H9 (cell line): ENCODE results near the gene MUS81. TPM values are rescaled to one million over a fixed set of nuclear protein-coding genes. Genes with fewer than 3 reads are reported as not detected.
A peak's percentile ranks its signal among the peaks of the same experiment; 100 is the strongest.

Source experiments
- DNase-seq: peaks from one replicate; pipeline ENCODE4 v3.0.0-alpha.2; 2017
- H2AFZ ChIP-seq: one replicate; pipeline ENCODE4 v1.6.1; 2013; ENCODE audit warnings: mild to moderate bottlenecking, low read length, control low read depth, moderate library complexity
- H2AK5ac ChIP-seq: 2 replicates; pipeline ENCODE4 v1.6.1; 2013; ENCODE audit warnings: low read length, control low read depth, mixed read lengths; ENCODE audit not compliant: insufficient read length
- H2BK120ac ChIP-seq: one replicate; pipeline ENCODE4 v1.6.1; 2013; ENCODE audit warnings: low read depth, mild to moderate bottlenecking, low read length, control low read depth, inconsistent platforms; ENCODE audit not compliant: poor library complexity, severe bottlenecking
- H2BK12ac ChIP-seq: 2 replicates; pipeline ENCODE4 v1.6.1; 2013; ENCODE audit warnings: low read length, control low read depth, mixed read lengths, low read depth; ENCODE audit not compliant: insufficient read length
- H2BK15ac ChIP-seq: 2 replicates; pipeline ENCODE4 v1.6.1; 2013; ENCODE audit warnings: low read depth, low read length, control low read depth
- H2BK20ac ChIP-seq: one replicate; pipeline ENCODE4 v1.6.1; 2013; ENCODE audit warnings: low read depth, mild to moderate bottlenecking, low read length, control low read depth, inconsistent platforms; ENCODE audit not compliant: poor library complexity, severe bottlenecking
- H2BK5ac ChIP-seq: 2 replicates; pipeline ENCODE4 v1.6.1; 2013; ENCODE audit warnings: low read length, control low read depth, mixed read lengths; ENCODE audit not compliant: insufficient read length
- H3K14ac ChIP-seq: 2 replicates; pipeline ENCODE4 v1.6.1; 2013; ENCODE audit warnings: low read length, control low read depth; ENCODE audit not compliant: insufficient read depth
- H3K18ac ChIP-seq: 2 replicates; pipeline ENCODE4 v1.6.1; 2013; ENCODE audit warnings: low read depth, mild to moderate bottlenecking, mixed read lengths, low read length, control low read depth; ENCODE audit not compliant: insufficient read length
- H3K23ac ChIP-seq: 2 replicates; pipeline ENCODE4 v1.6.1; 2013; ENCODE audit warnings: low read length, control low read depth, mixed read lengths, low read depth; ENCODE audit not compliant: insufficient read length
- H3K23me2 ChIP-seq: 2 replicates; pipeline ENCODE4 v1.6.1; 2013; ENCODE audit warnings: low read depth, mild to moderate bottlenecking, mixed read lengths, low read length, control low read depth; ENCODE audit not compliant: insufficient read length, poor library complexity, severe bottlenecking
- H3K27ac ChIP-seq: 2 replicates; pipeline ENCODE4 v1.5.1; 2013; ENCODE audit warnings: low read length, control low read depth, mixed read lengths, low read depth; ENCODE audit not compliant: insufficient read length
- H3K27me3 ChIP-seq: 2 replicates; pipeline ENCODE4 v1.6.1; 2013; ENCODE audit warnings: low read length, control low read depth, inconsistent platforms; ENCODE audit not compliant: insufficient read depth
- H3K4ac ChIP-seq: 2 replicates; pipeline ENCODE4 v1.6.1; 2013; ENCODE audit warnings: low read depth, mild to moderate bottlenecking, control low read depth, inconsistent platforms, low read length, moderate library complexity
- H3K4me1 ChIP-seq: 2 replicates; pipeline ENCODE4 v1.6.1; 2013; ENCODE audit warnings: low read length, control low read depth, inconsistent platforms; ENCODE audit not compliant: insufficient read depth
- H3K4me2 ChIP-seq: 2 replicates; pipeline ENCODE4 v1.6.1; 2013; ENCODE audit warnings: low read length, control low read depth, mixed read lengths; ENCODE audit not compliant: insufficient read length, insufficient read depth
- H3K56ac ChIP-seq: 2 replicates; pipeline ENCODE4 v1.6.1; 2013; ENCODE audit warnings: low read depth, mild to moderate bottlenecking, mixed read lengths, low read length, control low read depth; ENCODE audit not compliant: insufficient read length
- H3K79me1 ChIP-seq: 2 replicates; pipeline ENCODE4 v1.6.1; 2013; ENCODE audit warnings: low read depth, mild to moderate bottlenecking, moderate library complexity, low read length, control low read depth, inconsistent platforms; ENCODE audit not compliant: insufficient read depth, poor library complexity, severe bottlenecking
- H3K79me2 ChIP-seq: 2 replicates; pipeline ENCODE4 v1.6.1; 2013; ENCODE audit warnings: low read length, control low read depth, inconsistent platforms; ENCODE audit not compliant: insufficient read depth
- H3K9ac ChIP-seq: 2 replicates; pipeline ENCODE4 v1.6.1; 2013; ENCODE audit warnings: low read length, control low read depth, mixed read lengths; ENCODE audit not compliant: insufficient read length; ENCODE audit errors: extremely low read depth
- H3K9me3 ChIP-seq: one replicate; pipeline ENCODE4 v1.6.1; 2013; ENCODE audit warnings: low read depth, low read length, inconsistent platforms; ENCODE audit not compliant: control insufficient read depth
- H3T11ph ChIP-seq: one replicate; pipeline ENCODE4 v1.6.1; 2013; ENCODE audit warnings: mild to moderate bottlenecking, low read length, control low read depth, inconsistent platforms
- H4K20me1 ChIP-seq: one replicate; pipeline ENCODE4 v1.6.1; 2013; ENCODE audit not compliant: control insufficient read depth, insufficient read length, insufficient read depth
- H4K5ac ChIP-seq: 2 replicates; pipeline ENCODE4 v1.6.1; 2013; ENCODE audit warnings: low read depth, mild to moderate bottlenecking, mixed read lengths, low read length, control low read depth; ENCODE audit not compliant: insufficient read length
- H4K8ac ChIP-seq: replicated peaks from 2 replicates; pipeline ENCODE4 v1.6.1; 2013; ENCODE audit warnings: low read length, control low read depth, mixed read lengths, low read depth; ENCODE audit not compliant: insufficient read length
- H4K91ac ChIP-seq: 2 replicates; pipeline ENCODE4 v1.6.1; 2013; ENCODE audit warnings: low read depth, mild to moderate bottlenecking, moderate library complexity, mixed read lengths, low read length, control low read depth; ENCODE audit not compliant: insufficient read length
- H3K27ac Mint-ChIP-seq, 3 experiments: 2 replicates in 2 of 3; 3 replicates in 1 of 3; pipeline ENCODE4 v1.8.0; 2020 to 2021; ENCODE audit warnings: mixed read lengths in 3 of 3, mild to moderate bottlenecking in 1 of 3, moderate library complexity in 1 of 3
- H3K27me3 Mint-ChIP-seq: 2 replicates; pipeline ENCODE4 v1.8.0; 2021; ENCODE audit warnings: low read depth, mild to moderate bottlenecking, moderate library complexity, mixed read lengths
- H3K36me3 Mint-ChIP-seq, 3 experiments: 2 replicates in 2 of 3; 3 replicates in 1 of 3; pipeline ENCODE4 v1.8.0; 2020 to 2021; ENCODE audit warnings: low read depth in 3 of 3, mixed read lengths in 3 of 3; ENCODE audit not compliant: insufficient read depth in 1 of 3
- H3K4me1 Mint-ChIP-seq, 2 experiments: 2 replicates each; pipeline ENCODE4 v1.8.0; 2020; ENCODE audit warnings: mixed read lengths in 2 of 2
- H3K4me3 Mint-ChIP-seq, 2 experiments: 2 replicates in 1 of 2; 3 replicates in 1 of 2; pipeline ENCODE4 v1.8.0; 2020 to 2021; ENCODE audit warnings: mild to moderate bottlenecking in 2 of 2, mixed read lengths in 2 of 2, moderate library complexity in 1 of 2
- H3K9me3 Mint-ChIP-seq, 2 experiments: 2 replicates in 1 of 2; 3 replicates in 1 of 2; pipeline ENCODE4 v1.8.0; 2020; ENCODE audit warnings: mild to moderate bottlenecking in 2 of 2, mixed read lengths in 2 of 2, moderate library complexity in 1 of 2
- CTCF ChIP-seq: fragments of 200-600 bp; sonication (generic); conservative IDR thresholded peaks from 3 replicates; pipeline ENCODE4 v1.8.0; 2021; ENCODE audit warnings: antibody characterized with exemption, mild to moderate bottlenecking
- WGBS: extraction: QIAGEN DNeasy Blood & Tissue Kit; methylation state at CpG from one replicate; pipeline ENCODE4 v1.1.7; 2013; ENCODE audit warnings: missing lambda C conversion rate, low lambda C conversion rate, mixed read lengths; ENCODE audit not compliant: insufficient read length; ENCODE audit errors: extremely low coverage; 5-methylcytosine and 5-hydroxymethylcytosine counted together
- total RNA-seq: library from RNA; stranded (reverse); gene quantifications from 2 replicates; pipeline ENCODE4 v1.2.1, GENCODE V29; 2021

The MUS81 gene
- total RNA-seq, 1 experiment from 2014 or later, result 49.2 TPM

- H3K79me1 ChIP-seq, result no peaks in the 10 kb centered on the region
- no peak overlapping the region for H3K9ac ChIP-seq
- no peak overlapping the region for H3K14ac ChIP-seq
- H4K8ac ChIP-seq, result no peak overlapping the region
- H2BK20ac ChIP-seq, result no peak overlapping the region
- peaks cover 34 to 42% of the 10 kb centered on the region in 2 experiments for H3K4me1 Mint-ChIP-seq
- TF ChIP-seq CTCF, result no peak
- peak overlapping the region; percentile 70 for H3K4me2 ChIP-seq
- no peak overlapping the region for H3K4ac ChIP-seq
- no peak overlapping the region for H4K5ac ChIP-seq
- H4K91ac ChIP-seq, result no peak overlapping the region
- no peak overlapping the region for H3K56ac ChIP-seq
- WGBS, result no CpG with 5 or more reads among the region's 10 CpGs
- H3K9me3 Mint-ChIP-seq, result peaks cover 2 to 4% of the 10 kb centered on the region in 2 experiments; a peak in 2 of 5 replicates
- H3K18ac ChIP-seq, result no peak overlapping the region
- DNase-seq, result no peak
- no peak overlapping the region for H3K27ac ChIP-seq
- no peaks in the 10 kb centered on the region; the same call in 1 of the 2 replicates for H3K79me2 ChIP-seq
- H3K4me1 ChIP-seq, result peaks cover 7% of the 10 kb centered on the region; the same call in 1 of the 2 replicates
- no peak overlapping the region for H2BK120ac ChIP-seq
- peak overlapping the region; percentile 75 to 88 for H3K4me3 Mint-ChIP-seq
- no peak overlapping the region for H2BK15ac ChIP-seq
- peak overlapping the region in 1 of 3 experiments; percentile 68; a peak in 2 of 7 replicates for H3K27ac Mint-ChIP-seq
- H3K27me3 ChIP-seq, result peaks cover 6% of the 10 kb centered on the region; the same call in 1 of the 2 replicates
- H3K27me3 Mint-ChIP-seq, result peaks cover 28% of the 10 kb centered on the region
- no peak overlapping the region for H3T11ph ChIP-seq
- no peak overlapping the region for H3K23ac ChIP-seq
- no peaks in the 10 kb centered on the region for H3K9me3 ChIP-seq
- no peak overlapping the region for H2AK5ac ChIP-seq
- H3K36me3 Mint-ChIP-seq, result peaks cover 0 to 36% (median 0%) of the 10 kb centered on the region in 3 experiments; a peak in 3 of 7 replicates
- H3K23me2 ChIP-seq, result peaks cover 23% of the 10 kb centered on the region
- H2BK12ac ChIP-seq, result no peak overlapping the region
- no peak overlapping the region for H2BK5ac ChIP-seq
- H4K20me1 ChIP-seq, result no peaks in the 10 kb centered on the region
- no peak overlapping the region for H2AFZ ChIP-seq
Measured at GRCh38 chr11:65892661-65893317, 32.6 kb downstream of the MUS81 start.
